ENCODE results near the gene ANO2.

The ANO2 gene

GRCh38 chr12:5612556-5613410, 332.3 kb downstream of the ANO2 start:
- no peak for DNase-seq

DNA sequence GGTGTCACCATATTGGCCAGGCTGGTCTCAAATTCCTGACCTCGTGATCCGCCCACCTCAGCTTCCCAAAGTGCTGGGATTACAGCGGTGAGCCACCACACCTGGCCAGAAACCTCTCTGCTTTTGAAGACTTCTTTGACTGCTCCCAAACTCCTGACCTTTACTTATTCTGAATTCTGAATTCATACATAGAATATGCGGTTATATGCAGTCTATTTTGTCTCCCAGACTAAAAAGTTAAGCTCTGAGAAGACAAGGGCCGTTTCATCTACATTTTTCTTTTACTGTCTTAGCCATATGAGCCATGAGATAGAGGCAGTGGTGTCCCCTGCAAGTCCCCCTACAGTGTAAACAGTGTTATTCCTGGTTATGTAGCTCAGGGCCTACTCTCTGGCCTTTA, 333.9 kb downstream of the ANO2 start:
- DNase-seq: no peak

DNA sequence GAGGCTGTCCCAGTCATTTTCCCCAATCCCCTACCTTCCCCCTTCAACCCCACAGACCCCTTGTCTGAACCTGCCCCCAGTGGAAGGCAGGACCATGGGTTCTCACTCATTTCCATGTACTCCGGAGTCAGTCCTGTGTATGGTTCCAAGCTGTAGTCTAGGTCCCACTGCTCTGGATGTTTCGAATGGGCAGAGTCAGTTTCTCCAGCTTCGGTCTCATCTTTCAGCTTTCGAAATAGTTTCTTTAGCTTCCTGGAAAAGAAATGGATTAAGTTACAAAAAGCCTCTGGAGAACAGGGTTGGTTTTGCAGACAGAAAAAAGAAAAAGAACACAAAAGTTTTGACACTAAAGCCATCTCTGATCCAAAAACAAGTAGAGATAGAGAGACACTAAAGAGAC, 345.7 kb downstream of the ANO2 start:
- DNase-seq: no peak

DNA sequence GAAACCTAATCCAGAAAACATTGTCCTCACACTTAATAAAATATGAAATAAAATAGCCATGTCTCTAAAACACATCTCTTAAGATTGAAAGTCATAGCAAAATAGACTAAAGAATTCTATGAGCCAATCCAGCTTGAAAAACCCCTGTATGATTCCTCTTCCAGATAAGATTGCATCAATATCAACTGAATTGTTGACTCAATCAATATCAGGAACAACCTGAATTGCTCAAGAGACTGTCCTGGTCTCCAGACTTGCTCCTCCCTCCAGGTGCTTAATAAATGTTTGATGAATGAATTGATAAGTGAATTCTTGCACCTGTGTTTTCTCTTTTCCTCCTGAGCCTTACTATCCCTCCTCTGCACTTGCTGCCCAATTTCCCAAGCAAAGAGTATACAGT, 351.1 kb downstream of the ANO2 start:
- DNase-seq: no peak

GRCh38 chr12:5593086-5593485, 352.0 kb downstream of the ANO2 start:
- no peak for DNase-seq

DNA sequence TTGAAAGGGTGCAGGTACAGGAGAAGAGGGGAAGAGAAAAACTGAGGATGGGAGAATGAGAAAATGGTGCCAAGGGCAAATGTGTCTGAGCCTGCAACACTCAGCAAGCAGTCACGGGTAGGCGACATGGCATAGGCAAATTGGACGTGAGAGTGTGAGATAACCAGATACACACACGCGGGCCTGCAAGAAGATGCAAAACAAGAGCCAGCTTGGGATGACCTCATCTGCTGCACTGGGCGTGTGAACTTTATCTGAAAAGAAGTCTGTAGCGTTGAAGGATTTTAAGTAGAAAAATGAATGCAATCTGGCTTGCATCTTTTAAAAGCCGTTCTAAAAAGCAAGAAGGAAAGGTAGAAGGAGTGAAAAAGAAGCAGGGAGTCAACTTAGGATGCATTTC, 352.7 kb downstream of the ANO2 start:
- no peak for DNase-seq

GRCh38 chr12:5590316-5590715, 354.7 kb downstream of the ANO2 start:
- no peak for DNase-seq

- no peak for DNase-seq
Measured at GRCh38 chr12:5589054-5589453, 356.0 kb downstream of the ANO2 start.

DNA sequence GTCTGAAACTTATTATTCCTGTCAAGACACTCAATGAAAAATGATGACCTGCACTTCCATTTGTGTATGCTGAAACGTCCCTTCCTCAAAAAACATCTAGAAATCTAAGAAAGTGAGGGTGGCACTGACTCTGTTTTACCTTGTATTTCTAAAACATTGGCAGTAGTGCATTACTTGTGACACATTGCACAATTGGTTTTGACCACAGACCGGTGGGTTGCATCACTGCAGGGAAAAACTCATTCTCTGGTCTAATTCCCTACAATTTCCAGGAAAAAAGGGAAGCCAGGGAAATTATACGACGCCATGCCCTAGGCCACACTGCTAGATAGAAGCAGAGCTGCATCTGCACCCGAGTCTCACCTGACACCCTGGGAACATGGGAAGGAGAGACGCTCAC, 356.5 kb downstream of the ANO2 start:
- DNase-seq: no peak

DNA sequence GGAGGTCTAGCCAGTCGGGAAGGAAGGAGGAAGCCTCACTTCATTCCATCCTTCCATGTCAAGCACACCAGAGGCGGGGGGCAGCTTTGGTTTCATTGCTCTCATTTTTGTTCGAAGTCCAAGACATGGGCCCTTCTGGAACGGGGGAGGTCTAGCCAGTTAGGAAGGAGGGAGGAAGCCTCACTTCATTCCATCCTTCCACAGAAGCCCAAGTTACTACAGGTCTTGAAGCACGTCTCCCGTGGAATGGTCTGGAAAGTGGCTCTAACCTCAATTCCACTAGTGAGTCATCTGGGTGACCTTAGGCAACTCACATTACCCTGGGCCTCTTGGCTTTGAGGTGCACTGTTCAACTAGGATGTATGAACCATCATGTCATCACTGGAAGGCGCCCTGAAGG, 356.9 kb downstream of the ANO2 start:
- DNase-seq: no peak

DNA sequence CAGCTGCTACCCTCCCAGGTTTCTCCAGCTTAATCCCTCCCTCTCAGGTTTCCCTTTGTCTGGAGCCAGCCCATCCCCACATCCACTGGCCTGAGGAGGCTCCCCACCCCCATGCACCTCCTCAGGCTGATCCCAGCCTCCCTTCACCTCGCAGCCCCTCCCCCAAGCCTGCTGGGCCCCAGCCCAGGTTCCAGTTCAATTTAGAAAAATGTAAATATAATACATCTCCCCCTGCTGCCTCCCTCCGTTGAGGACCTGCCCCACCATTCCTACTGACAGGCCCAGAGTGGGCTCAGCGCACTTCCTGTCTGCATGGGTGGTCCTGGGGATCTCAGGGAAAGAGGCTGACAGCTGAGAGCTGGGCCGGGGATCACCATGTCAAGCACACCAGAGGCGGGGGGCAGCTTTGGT, 357.3 kb downstream of the ANO2 start:
- DNase-seq: no peak

- DNase-seq: no peak
Measured at GRCh38 chr12:5586201-5586600, 358.9 kb downstream of the ANO2 start.

- DNase-seq: no peak
Measured at GRCh38 chr12:5585178-5585577, 359.9 kb downstream of the ANO2 start.

- no peak for DNase-seq
Measured at GRCh38 chr12:5584412-5585175, 360.5 kb downstream of the ANO2 start.

- DNase-seq: no peak
Measured at GRCh38 chr12:5582541-5582940, 362.5 kb downstream of the ANO2 start.

DNA sequence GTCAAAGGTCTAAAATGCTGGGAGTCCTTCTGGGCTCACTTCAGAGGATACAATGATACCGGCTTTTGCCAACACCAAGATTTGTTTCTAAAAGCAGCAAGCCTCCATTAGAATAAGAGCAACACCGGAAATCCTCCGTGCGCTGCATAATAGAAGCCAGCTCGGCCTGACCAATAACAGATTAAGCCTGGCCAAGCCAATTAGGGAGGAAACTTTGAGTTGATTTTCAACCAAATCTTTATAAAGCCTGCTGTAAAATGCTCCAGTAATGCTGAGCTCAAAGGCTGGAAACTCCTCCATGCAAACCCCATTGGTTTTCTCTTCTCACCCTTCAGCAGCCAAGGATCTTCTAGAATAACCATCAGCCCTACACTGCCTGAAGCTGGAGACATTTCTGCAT, 363.0 kb downstream of the ANO2 start:
- no peak for DNase-seq

DNA sequence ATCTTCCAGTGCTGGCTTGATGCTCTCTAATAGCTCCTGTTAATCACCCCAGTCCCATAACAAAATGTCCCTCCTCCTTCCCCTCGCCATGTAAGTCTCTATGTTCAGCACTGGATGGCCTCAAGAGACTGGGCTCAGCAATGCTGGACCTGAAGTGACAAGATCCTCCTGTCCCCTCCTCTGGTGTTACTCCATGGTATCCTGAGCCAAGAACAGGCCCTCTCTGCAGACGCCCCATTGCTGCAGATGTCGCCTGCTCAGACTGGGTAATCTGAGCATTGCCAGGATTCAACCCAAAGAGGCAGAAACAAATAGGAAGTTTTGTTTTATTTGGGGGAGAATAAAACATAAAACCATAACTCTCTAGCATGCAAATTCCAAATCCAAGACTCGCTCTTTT, 363.4 kb downstream of the ANO2 start:
- DNase-seq: no peak

- DNase-seq: no peak
Measured at GRCh38 chr12:5581019-5581418, 364.0 kb downstream of the ANO2 start.

GRCh38 chr12:5578775-5579174, 366.3 kb downstream of the ANO2 start:
- no peak for DNase-seq

DNA sequence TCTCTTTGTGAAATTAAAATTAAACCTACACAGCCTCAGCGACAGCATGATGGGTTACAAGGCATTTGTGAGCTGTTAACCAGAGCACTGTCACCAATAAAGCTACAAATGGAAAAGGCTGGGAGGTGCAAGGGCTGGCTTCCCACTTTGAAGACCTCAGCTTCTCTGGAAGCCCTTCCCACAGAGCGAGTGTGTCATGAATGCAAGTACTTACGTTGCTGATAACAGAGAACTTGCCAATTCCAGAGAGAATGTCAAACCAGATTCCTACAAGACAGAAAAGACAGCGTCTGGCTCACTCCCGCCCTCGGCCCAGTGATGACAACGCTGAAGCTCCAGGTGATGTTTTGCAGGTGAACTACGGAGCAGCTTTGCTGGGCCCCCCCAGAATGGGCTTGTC, 367.3 kb downstream of the ANO2 start:
- no peak for DNase-seq

DNA sequence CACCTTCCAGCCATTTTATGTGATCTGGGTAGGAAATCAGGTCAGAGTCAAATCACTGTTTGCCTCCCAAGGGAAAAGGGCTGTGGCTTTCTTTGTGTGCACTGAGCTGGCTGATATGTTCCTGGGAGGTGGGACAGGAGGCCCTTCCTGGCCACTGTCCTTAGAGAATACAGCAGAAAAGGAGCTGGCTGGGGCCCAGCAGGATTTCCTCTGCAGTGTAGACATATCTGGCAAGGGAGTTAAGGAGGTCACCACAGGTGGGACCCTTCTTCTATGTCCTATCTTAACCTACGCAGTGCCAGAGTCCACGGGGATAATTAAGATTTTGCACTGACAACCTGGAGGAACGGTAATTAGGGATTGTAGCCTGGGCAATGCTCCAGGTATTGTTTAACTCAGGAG, 367.8 kb downstream of the ANO2 start:
- DNase-seq: no peak

- no peak for DNase-seq
Measured at GRCh38 chr12:5575987-5576386, 369.1 kb downstream of the ANO2 start.

DNA sequence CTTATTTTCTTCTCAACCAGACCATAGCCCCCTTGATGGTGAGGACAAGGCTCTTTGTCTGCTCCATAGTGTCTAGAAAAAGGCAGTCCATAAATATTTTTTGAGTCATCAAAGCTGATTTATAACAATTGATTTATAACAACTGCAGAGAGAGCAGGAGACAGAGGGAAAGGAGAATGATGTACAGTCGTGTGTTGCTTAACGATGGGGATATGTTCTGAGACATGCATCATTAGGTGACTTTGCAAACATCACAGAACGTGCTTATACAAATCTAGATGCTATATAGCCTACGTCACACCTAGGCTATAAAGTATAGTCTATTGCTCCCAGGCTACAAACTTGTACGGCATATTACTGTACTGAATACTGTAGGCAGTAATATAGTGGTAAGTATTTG, 369.8 kb downstream of the ANO2 start:
- DNase-seq: no peak

DNA sequence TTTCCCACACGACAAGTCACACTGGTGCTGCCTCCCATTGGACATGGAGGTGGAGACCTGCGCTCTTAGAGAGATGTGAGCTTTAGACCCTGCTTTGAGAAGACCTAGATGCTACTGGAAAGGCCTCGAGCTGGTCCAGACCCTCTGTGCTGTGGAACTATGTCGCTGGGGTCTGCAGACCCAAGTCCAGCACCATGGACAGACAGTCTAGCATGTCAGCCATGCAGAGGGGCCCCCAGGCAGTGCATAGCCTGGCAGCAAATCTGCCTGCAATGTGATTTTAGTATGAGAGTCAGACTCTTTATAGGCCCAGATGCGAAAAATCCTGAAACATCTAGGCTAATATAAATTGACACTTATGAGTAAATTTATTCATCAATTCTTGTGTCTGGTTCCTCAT, 371.7 kb downstream of the ANO2 start:
- no peak for DNase-seq

GRCh38 chr12:5571115-5571514, 373.9 kb downstream of the ANO2 start:
- DNase-seq: no peak

Data from stimulated activated CD8-positive, alpha-beta memory T cell treated with anti-CD3 and anti-CD28 coated beads, Interleukin-4, amount 100 ng/mL, for 48 hours (primary cell).